WTC11 (cell line): ENCODE data around the gene AATK. TPM values are rescaled to one million over a fixed set of nuclear protein-coding genes. Genes with fewer than 3 reads are reported as not detected.
A peak's percentile ranks its signal among the peaks of the same experiment; 100 is the strongest.

Source experiments
- ATAC-seq: fragments of 200-7000 bp; cut with Tn5 transposase; 2 replicates; pipeline ENCODE4 v1.10.0; 2021; ENCODE audit warnings: mild to moderate bottlenecking, moderate library complexity
- CTCF ChIA-PET: fragments of 300-600 bp; sonication (Branson Sonifier 250); formaldehyde crosslinking; loops from one replicate; lab custom pipeline; 2021; ENCODE audit warnings: antibody characterized with exemption; lab: Charles Lee
- POLR2A ChIA-PET: fragments of 350-600 bp; sonication (Branson Sonifier 250); formaldehyde crosslinking; loops from one replicate; lab custom pipeline; 2021; ENCODE audit warnings: antibody characterized with exemption; lab: Charles Lee
- DNase-seq: peaks from one replicate; pipeline ENCODE4 v3.0.0; 2021; ENCODE audit warnings: low spot score
- H3K27ac Mint-ChIP-seq: 2 replicates; pipeline ENCODE4 v1.8.0; 2021; ENCODE audit warnings: mixed read lengths
- H3K27me3 Mint-ChIP-seq: 2 replicates; pipeline ENCODE4 v1.8.0; 2021; ENCODE audit warnings: low read depth, mild to moderate bottlenecking, moderate library complexity, mixed read lengths
- H3K36me3 Mint-ChIP-seq: 2 replicates; pipeline ENCODE4 v1.8.0; 2021; ENCODE audit warnings: mixed read lengths
- H3K4me1 Mint-ChIP-seq: 2 replicates; pipeline ENCODE4 v1.8.0; 2022; ENCODE audit warnings: mixed read lengths
- H3K4me3 Mint-ChIP-seq: 2 replicates; pipeline ENCODE4 v1.8.0; 2021; ENCODE audit warnings: mild to moderate bottlenecking, moderate library complexity, mixed read lengths
- H3K9me3 Mint-ChIP-seq: 2 replicates; pipeline ENCODE4 v1.8.0; 2021; ENCODE audit warnings: mixed read lengths
- CBFB ChIP-seq: sonication (generic); formaldehyde crosslinking; IDR thresholded peaks from 2 replicates; pipeline ENCODE4 v1.8.1; 2022; ENCODE audit warnings: mild to moderate bottlenecking, low read depth, missing genetic modification reagents
- GRHL2 ChIP-seq: fragments of 250-450 bp; sonication (Bioruptor Pico); IDR thresholded peaks from 2 replicates; pipeline ENCODE4 v1.8.0; 2022; ENCODE audit warnings: mild to moderate bottlenecking, moderate library complexity; ENCODE audit not compliant: insufficient replicate concordance, severe bottlenecking
- JAZF1 ChIP-seq: fragments of 250-450 bp; sonication (Bioruptor Pico); IDR thresholded peaks from 2 replicates; pipeline ENCODE4 v1.9.0; 2021; ENCODE audit warnings: moderate library complexity, mild to moderate bottlenecking, inconsistent platforms
- KAT7 ChIP-seq: sonication (generic); formaldehyde crosslinking; IDR thresholded peaks from 2 replicates; pipeline ENCODE4 v1.8.1; 2023; ENCODE audit warnings: missing genetic modification reagents, mild to moderate bottlenecking, borderline replicate concordance
- MXD4 ChIP-seq: fragments of 250-450 bp; sonication (Bioruptor Pico); IDR thresholded peaks from 2 replicates; pipeline ENCODE4 v1.8.0; 2021; ENCODE audit warnings: mild to moderate bottlenecking, moderate library complexity, borderline replicate concordance
- MYBL2 ChIP-seq: sonication (generic); formaldehyde crosslinking; IDR thresholded peaks from 2 replicates; pipeline ENCODE4 v1.8.1; 2023; ENCODE audit warnings: mild to moderate bottlenecking, moderate library complexity, missing genetic modification reagents
- NR1H2 ChIP-seq: sonication (generic); formaldehyde crosslinking; IDR thresholded peaks from 2 replicates; pipeline ENCODE4 v1.9.0; 2021; ENCODE audit warnings: mild to moderate bottlenecking, moderate library complexity, missing genetic modification reagents
- OVOL2 ChIP-seq: fragments of 250-450 bp; sonication (Bioruptor Pico); IDR thresholded peaks from 2 replicates; pipeline ENCODE4 v1.9.0; 2021; ENCODE audit warnings: mild to moderate bottlenecking, borderline replicate concordance
- RELA ChIP-seq: sonication (generic); formaldehyde crosslinking; IDR thresholded peaks from 2 replicates; pipeline ENCODE4 v1.8.1; 2022; ENCODE audit warnings: missing genetic modification reagents, mild to moderate bottlenecking, borderline replicate concordance
- SOX15 ChIP-seq: fragments of 250-450 bp; sonication (Bioruptor Pico); IDR thresholded peaks from 2 replicates; pipeline ENCODE4 v1.9.0; 2021; ENCODE audit warnings: mild to moderate bottlenecking
- SP1 ChIP-seq: sonication (generic); formaldehyde crosslinking; conservative IDR thresholded peaks from 2 replicates; pipeline ENCODE4 v1.8.1; 2022; ENCODE audit warnings: missing genetic modification reagents
- TEAD1 ChIP-seq: sonication (generic); formaldehyde crosslinking; IDR thresholded peaks from 2 replicates; pipeline ENCODE4 v1.8.0; 2022; ENCODE audit warnings: mild to moderate bottlenecking, missing genetic modification reagents
- ZNF121 ChIP-seq: sonication (generic); formaldehyde crosslinking; IDR thresholded peaks from 2 replicates; pipeline ENCODE4 v1.8.0; 2023; ENCODE audit warnings: missing genetic modification reagents
- ZNF219 ChIP-seq: sonication (generic); formaldehyde crosslinking; IDR thresholded peaks from 2 replicates; pipeline ENCODE4 v1.8.0; 2023; ENCODE audit warnings: missing genetic modification reagents, mild to moderate bottlenecking, borderline replicate concordance
- ZNF263 ChIP-seq: sonication (generic); formaldehyde crosslinking; IDR thresholded peaks from 2 replicates; pipeline ENCODE4 v1.8.1; 2022; ENCODE audit warnings: low read depth, mild to moderate bottlenecking, moderate library complexity, missing genetic modification reagents
- ZNF317 ChIP-seq: sonication (generic); formaldehyde crosslinking; IDR thresholded peaks from 2 replicates; pipeline ENCODE4 v1.8.1; 2023; ENCODE audit warnings: low read depth, mild to moderate bottlenecking, moderate library complexity, missing genetic modification reagents, borderline replicate concordance
- ZNF396 ChIP-seq: fragments of 250-450 bp; sonication (Bioruptor Pico); IDR thresholded peaks from 2 replicates; pipeline ENCODE4 v1.8.0; 2021; ENCODE audit warnings: mild to moderate bottlenecking, moderate library complexity, borderline replicate concordance
- ZNF416 ChIP-seq: fragments of 250-450 bp; sonication (Bioruptor Pico); IDR thresholded peaks from 2 replicates; pipeline ENCODE4 v1.9.0; 2021; ENCODE audit warnings: mild to moderate bottlenecking, inconsistent platforms
- ZNF423 ChIP-seq: fragments of 250-450 bp; sonication (Bioruptor Pico); IDR thresholded peaks from 2 replicates; pipeline ENCODE4 v2.1.2; 2022; ENCODE audit warnings: mild to moderate bottlenecking, moderate library complexity
- ZNF671 ChIP-seq: fragments of 250-450 bp; sonication (Bioruptor Pico); IDR thresholded peaks from 2 replicates; pipeline ENCODE4 v1.8.0; 2021; ENCODE audit warnings: mild to moderate bottlenecking
- total RNA-seq: library from RNA; stranded (reverse); gene quantifications from 3 replicates; pipeline ENCODE4 v1.2.3, GENCODE V29; 2021
- TF ChIP-seq, protein P1 (sequence below): sonication (generic); formaldehyde crosslinking; IDR thresholded peaks from 2 replicates; pipeline ENCODE4 v1.8.0; 2022; ENCODE audit warnings: mild to moderate bottlenecking, missing genetic modification reagents
- TF ChIP-seq, protein P2 (sequence below): sonication (generic); formaldehyde crosslinking; IDR thresholded peaks from 2 replicates; pipeline ENCODE4 v1.8.0; 2022; ENCODE audit warnings: mild to moderate bottlenecking, missing genetic modification reagents
- TF ChIP-seq, protein P3 (sequence below): sonication (generic); formaldehyde crosslinking; IDR thresholded peaks from 2 replicates; pipeline ENCODE4 v1.8.1; 2023; ENCODE audit warnings: mild to moderate bottlenecking, missing genetic modification reagents, moderate library complexity
- TF ChIP-seq, protein P4 (sequence below): sonication (generic); formaldehyde crosslinking; IDR thresholded peaks from 2 replicates; pipeline ENCODE4 v1.8.1; 2023; ENCODE audit warnings: mild to moderate bottlenecking, moderate library complexity, missing genetic modification reagents
- TF ChIP-seq, protein P5 (sequence below): sonication (generic); formaldehyde crosslinking; IDR thresholded peaks from 2 replicates; pipeline ENCODE4 v1.8.1; 2023; ENCODE audit warnings: mild to moderate bottlenecking, missing genetic modification reagents, borderline replicate concordance
- TF ChIP-seq, protein P6 (sequence below): sonication (generic); formaldehyde crosslinking; IDR thresholded peaks from 2 replicates; pipeline ENCODE4 v1.8.0; 2022; ENCODE audit warnings: mild to moderate bottlenecking, missing genetic modification reagents

The AATK gene
- total RNA-seq, 1 experiment from 2014 or later: 2.9 TPM

DNA sequence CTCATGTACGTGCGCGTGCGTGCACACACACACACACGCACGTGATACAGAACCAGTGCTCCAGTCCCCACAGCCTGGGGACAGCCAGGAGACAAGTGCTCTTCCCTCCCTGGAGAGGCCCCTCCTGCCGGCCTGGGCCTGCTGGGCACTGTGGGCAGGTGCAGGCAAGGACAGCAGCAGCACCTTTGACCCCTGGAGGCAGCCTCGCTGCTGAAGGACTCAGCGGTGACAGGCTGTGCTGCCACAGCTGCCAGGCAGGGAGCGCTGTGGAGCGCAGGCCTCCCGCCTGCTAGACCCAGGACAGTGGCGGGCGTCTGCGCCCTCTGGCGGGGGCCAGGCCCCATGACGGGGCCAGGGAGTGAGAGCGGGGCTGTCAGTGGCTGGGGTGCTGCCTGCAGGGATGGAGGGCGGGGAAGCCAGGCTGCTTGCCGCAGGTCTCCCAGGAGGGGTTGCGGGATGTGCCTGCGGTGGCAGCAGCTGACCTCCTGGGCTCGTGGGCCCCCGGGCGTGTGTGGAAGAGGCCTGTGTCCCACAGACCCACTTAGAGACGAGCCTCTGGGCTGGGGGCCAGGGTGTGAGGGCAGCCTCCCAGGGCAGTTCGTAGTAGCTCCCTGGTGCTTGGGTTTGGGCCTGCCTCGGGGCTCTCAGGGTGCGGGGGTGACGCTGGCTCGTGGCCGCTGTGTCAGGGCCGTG is 64.3 kb downstream of the AATK start (continued):
- TF ChIP-seq, protein P1, sequence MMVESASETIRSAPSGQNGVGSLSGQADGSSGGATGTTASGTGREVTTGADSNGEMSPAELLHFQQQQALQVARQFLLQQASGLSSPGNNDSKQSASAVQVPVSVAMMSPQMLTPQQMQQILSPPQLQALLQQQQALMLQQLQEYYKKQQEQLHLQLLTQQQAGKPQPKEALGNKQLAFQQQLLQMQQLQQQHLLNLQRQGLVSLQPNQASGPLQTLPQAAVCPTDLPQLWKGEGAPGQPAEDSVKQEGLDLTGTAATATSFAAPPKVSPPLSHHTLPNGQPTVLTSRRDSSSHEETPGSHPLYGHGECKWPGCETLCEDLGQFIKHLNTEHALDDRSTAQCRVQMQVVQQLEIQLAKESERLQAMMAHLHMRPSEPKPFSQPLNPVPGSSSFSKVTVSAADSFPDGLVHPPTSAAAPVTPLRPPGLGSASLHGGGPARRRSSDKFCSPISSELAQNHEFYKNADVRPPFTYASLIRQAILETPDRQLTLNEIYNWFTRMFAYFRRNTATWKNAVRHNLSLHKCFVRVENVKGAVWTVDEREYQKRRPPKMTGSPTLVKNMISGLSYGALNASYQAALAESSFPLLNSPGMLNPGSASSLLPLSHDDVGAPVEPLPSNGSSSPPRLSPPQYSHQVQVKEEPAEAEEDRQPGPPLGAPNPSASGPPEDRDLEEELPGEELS (CRISPR knock-in tag): peak; percentile 77; the same call in 1 of the 2 replicates
- TF ChIP-seq, protein P2, sequence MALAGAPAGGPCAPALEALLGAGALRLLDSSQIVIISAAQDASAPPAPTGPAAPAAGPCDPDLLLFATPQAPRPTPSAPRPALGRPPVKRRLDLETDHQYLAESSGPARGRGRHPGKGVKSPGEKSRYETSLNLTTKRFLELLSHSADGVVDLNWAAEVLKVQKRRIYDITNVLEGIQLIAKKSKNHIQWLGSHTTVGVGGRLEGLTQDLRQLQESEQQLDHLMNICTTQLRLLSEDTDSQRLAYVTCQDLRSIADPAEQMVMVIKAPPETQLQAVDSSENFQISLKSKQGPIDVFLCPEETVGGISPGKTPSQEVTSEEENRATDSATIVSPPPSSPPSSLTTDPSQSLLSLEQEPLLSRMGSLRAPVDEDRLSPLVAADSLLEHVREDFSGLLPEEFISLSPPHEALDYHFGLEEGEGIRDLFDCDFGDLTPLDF (CRISPR knock-in tag): no peak
- TF ChIP-seq ZNF263 (CRISPR knock-in tag) (no peak), ZNF219 (CRISPR knock-in tag) (no peak), ZNF396 (no peak), MXD4 (CRISPR knock-in tag) (no peak), MYBL2 (CRISPR knock-in tag) (no peak), ZNF416 (CRISPR knock-in tag) (no peak), NR1H2 (CRISPR knock-in tag) (no peak), KAT7 (no peak), ZNF423 (CRISPR knock-in tag) (peak; percentile 28; the same call in 1 of the 2 replicates), SP1 (peak; percentile 82)
- TF ChIP-seq, protein P3, sequence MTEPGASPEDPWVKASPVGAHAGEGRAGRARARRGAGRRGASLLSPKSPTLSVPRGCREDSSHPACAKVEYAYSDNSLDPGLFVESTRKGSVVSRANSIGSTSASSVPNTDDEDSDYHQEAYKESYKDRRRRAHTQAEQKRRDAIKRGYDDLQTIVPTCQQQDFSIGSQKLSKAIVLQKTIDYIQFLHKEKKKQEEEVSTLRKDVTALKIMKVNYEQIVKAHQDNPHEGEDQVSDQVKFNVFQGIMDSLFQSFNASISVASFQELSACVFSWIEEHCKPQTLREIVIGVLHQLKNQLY (CRISPR knock-in tag): 0 out of 2 replicates have a peak, but pooled peaks have one; percentile 47
- TF ChIP-seq, all 79 proteins: peak for 12

DNA sequence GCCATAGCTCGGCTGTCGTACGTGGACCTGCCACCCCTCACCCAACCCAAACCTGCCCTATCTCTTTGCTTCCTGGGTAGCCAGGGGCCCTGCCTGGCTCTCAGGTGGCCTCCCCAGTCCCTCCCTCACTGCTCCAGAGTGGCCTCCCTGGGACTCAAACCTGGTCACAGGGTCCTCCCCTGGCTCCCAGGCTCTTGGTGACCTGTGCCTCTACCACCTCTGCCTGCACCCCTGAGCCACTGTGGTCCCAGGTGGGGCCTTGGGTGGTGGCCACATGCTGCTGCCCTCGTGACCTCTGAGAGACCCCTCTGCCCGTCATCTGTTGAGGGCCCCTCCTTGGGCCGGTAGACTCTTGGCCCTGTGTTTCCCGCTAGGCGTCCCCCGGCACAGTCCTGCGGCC is 65.4 kb downstream of the AATK start:
- Mint-ChIP-seq H3K27ac (no peak overlapping the region), H3K9me3 (no peaks in the 10 kb centered on the region), H3K4me3 (no peak overlapping the region), H3K36me3 (no peaks in the 10 kb centered on the region), H3K4me1 (peaks cover 3% of the 10 kb centered on the region), H3K27me3 (no peaks in the 10 kb centered on the region)
- no peak for ATAC-seq
- POLR2A ChIA-PET: no interaction called here
- no peak for DNase-seq
- TF ChIP-seq CBFB (CRISPR knock-in tag): no peak
- TF ChIP-seq ZNF671 (CRISPR knock-in tag): no peak
- TF ChIP-seq ZNF396: no peak
- TF ChIP-seq SOX15: no peak
- no peak for TF ChIP-seq ZNF317 (CRISPR knock-in tag)
- no peak for TF ChIP-seq MXD4 (CRISPR knock-in tag)
- TF ChIP-seq, protein P4, sequence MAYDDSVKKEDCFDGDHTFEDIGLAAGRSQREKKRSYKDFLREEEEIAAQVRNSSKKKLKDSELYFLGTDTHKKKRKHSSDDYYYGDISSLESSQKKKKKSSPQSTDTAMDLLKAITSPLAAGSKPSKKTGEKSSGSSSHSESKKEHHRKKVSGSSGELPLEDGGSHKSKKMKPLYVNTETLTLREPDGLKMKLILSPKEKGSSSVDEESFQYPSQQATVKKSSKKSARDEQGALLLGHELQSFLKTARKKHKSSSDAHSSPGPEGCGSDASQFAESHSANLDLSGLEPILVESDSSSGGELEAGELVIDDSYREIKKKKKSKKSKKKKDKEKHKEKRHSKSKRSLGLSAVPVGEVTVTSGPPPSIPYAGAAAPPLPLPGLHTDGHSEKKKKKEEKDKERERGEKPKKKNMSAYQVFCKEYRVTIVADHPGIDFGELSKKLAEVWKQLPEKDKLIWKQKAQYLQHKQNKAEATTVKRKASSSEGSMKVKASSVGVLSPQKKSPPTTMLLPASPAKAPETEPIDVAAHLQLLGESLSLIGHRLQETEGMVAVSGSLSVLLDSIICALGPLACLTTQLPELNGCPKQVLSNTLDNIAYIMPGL (CRISPR knock-in tag): no peak
- no peak for TF ChIP-seq GRHL2 (CRISPR knock-in tag)
- TF ChIP-seq TEAD1: no peak
- no peak for TF ChIP-seq RELA
- TF ChIP-seq, protein P5, sequence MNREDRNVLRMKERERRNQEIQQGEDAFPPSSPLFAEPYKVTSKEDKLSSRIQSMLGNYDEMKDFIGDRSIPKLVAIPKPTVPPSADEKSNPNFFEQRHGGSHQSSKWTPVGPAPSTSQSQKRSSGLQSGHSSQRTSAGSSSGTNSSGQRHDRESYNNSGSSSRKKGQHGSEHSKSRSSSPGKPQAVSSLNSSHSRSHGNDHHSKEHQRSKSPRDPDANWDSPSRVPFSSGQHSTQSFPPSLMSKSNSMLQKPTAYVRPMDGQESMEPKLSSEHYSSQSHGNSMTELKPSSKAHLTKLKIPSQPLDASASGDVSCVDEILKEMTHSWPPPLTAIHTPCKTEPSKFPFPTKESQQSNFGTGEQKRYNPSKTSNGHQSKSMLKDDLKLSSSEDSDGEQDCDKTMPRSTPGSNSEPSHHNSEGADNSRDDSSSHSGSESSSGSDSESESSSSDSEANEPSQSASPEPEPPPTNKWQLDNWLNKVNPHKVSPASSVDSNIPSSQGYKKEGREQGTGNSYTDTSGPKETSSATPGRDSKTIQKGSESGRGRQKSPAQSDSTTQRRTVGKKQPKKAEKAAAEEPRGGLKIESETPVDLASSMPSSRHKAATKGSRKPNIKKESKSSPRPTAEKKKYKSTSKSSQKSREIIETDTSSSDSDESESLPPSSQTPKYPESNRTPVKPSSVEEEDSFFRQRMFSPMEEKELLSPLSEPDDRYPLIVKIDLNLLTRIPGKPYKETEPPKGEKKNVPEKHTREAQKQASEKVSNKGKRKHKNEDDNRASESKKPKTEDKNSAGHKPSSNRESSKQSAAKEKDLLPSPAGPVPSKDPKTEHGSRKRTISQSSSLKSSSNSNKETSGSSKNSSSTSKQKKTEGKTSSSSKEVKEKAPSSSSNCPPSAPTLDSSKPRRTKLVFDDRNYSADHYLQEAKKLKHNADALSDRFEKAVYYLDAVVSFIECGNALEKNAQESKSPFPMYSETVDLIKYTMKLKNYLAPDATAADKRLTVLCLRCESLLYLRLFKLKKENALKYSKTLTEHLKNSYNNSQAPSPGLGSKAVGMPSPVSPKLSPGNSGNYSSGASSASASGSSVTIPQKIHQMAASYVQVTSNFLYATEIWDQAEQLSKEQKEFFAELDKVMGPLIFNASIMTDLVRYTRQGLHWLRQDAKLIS (CRISPR knock-in tag): no peak
- TF ChIP-seq JAZF1: no peak
- TF ChIP-seq OVOL2 (CRISPR knock-in tag): no peak
- no peak for TF ChIP-seq ZNF121 (CRISPR knock-in tag)
- TF ChIP-seq, protein P6, sequence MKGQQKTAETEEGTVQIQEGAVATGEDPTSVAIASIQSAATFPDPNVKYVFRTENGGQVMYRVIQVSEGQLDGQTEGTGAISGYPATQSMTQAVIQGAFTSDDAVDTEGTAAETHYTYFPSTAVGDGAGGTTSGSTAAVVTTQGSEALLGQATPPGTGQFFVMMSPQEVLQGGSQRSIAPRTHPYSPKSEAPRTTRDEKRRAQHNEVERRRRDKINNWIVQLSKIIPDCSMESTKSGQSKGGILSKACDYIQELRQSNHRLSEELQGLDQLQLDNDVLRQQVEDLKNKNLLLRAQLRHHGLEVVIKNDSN (CRISPR knock-in tag): no peak
- TF ChIP-seq, all 79 proteins: peak for 0
- CTCF ChIA-PET: no interaction called here
